T47D (cell line): ENCODE measurements around the gene OPN3.
A peak's percentile ranks its signal among the peaks of the same experiment; 100 is the strongest.

Experiments
- DNase-seq, 2 experiments: peaks; one replicate each; pipeline versions ENCODE4 v3.0.0 to v3.0.0-alpha.2; 2011 to 2012; ENCODE audit warnings: low read depth in 1 of 2, low spot score in 1 of 2
- JUND ChIP-seq: IDR thresholded peaks from 2 replicates; pipeline ENCODE4 v1.6.1; 2012; ENCODE audit warnings: low read depth
- in situ Hi-C: cut with HindIII; loops from 2 replicates; pipeline ENCODE4 v1.10.0; 2016; ENCODE audit warnings: low sequenced_read_pairs, low pct_unique_long_range_greater_than_20kb

OPN3 gene

DNA sequence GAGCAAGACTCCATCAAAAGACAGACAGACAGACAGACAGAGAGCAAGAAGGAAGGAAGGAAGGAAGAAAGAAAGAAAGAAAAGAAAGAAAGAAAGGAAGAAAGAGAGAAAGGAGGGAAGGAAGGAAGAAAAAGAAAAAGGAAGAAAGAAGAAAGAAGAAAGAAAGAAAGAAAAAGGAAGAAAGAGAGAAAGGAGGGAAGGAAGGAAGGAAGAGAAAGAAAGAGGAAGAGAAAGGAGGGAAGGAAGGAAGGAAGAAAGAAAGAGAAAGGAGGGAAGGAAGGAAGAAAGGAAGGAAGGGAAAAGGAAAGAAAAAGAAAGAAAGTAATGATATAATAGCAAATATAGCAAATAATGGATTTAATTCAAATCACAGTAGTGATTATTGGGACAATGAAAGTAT lies 32.7 kb downstream of the OPN3 start:
- no peak for DNase-seq
- in situ Hi-C loops, result no loop called here
- TF ChIP-seq JUND, result no peak

DNA sequence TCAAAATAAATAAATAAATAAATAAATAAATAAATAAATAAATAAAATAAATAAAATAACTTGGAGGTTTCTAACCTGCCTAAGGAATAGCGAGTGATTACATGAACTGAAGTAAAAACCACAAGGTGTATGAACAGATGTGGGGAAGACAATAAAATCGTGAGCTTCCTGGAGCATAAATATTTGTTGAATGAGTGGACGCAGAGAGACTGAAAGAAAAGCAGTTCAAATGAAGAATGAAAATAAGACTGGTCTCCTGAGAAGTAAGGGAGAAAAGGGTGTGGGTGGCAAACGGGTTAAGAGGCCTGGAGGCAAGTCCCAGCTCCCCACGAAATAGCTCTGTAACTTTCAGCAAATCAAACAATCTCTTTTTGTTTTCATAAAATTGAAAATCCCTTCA lies 33.6 kb downstream of the OPN3 start:
- no peak for DNase-seq
- TF ChIP-seq JUND, result no peak
- in situ Hi-C loops, result no loop called here

- no peak for TF ChIP-seq JUND
- in situ Hi-C loops, result no loop called here
- no peak for DNase-seq
These were observed 34.9 kb downstream of the OPN3 start for GRCh38 chr1:241605146-241605805.

GRCh38 chr1:241603731-241604245 lies 36.4 kb downstream of the OPN3 start:
- DNase-seq, result no peak
- no peak for TF ChIP-seq JUND
- in situ Hi-C loops, result no loop called here

DNA sequence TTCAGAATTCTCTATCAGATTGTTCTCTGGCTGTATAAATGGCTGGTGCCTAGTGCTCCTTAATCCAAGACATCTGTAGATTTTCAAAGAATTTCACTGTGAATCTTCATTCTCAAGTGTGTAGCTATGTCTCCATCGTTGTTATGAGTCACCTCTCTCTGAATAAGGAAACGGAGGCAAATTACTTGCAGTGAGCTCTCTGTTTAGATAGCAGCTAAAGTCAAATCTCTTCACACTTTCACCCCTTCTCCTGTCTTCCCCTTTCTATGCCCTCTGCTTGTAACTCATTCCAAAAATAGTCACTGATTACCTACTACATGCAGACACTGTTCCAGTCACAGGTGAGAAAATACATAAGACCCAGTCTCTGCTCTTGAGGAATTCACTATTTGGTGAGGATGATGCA lies 39.7 kb downstream of the OPN3 start:
- DNase-seq, result no peak
- in situ Hi-C loops, result no loop called here
- no peak for TF ChIP-seq JUND

GRCh38 chr1:241598249-241598648 lies 41.9 kb downstream of the OPN3 start:
- in situ Hi-C loops, result no loop called here
- TF ChIP-seq JUND, result no peak
- no peak for DNase-seq

- DNase-seq, result no peak
- in situ Hi-C loops, result no loop called here
These were observed 43.5 kb downstream of the OPN3 start for GRCh38 chr1:241596633-241597032.

GRCh38 chr1:241593186-241593585 lies 47.0 kb downstream of the OPN3 start:
- in situ Hi-C loops, result no loop called here
- no peak for TF ChIP-seq JUND
- no peak for DNase-seq

More at GRCh38 chr1:241596633-241597032, 43.5 kb downstream of the OPN3 start:
- TF ChIP-seq JUND, result no peak

DNA sequence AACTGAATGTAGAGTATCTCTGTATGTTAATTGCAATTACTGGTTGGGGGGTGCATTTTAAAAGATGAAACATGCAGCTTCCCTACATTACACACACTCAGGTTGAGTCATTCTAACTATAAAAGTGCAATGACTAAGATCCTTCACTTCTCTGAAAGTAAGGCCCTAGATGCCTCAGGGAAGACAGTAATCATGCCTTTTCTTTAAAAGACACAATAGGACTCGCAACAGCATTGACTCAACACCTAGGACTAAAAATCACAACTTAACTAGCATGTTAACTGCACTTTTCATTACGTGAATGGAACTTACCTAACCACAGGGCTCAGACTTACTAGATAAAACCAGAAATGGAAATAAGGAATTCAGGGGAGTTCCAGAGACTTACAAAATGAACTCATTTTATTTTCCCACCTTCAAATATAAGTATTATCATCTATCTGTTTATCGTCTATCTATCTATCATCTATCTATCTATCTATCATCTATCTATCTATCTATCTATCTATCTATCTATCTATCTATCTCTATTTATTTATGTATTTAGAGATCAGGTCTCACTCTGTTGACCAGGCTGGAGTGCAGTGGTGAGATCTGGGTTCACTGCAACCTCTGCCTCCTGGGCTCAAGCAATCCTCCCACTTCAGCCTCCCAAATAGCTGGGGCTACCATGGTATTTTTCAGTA lies 47.8 kb downstream of the OPN3 start:
- no peak for DNase-seq
- TF ChIP-seq JUND, result no peak
- in situ Hi-C loops, result no loop called here

GRCh38 chr1:241591736-241592135 lies 48.4 kb downstream of the OPN3 start:
- DNase-seq, result peak in 1 of 2 experiments; percentile 76
- in situ Hi-C loops, result no loop called here
- TF ChIP-seq JUND, result no peak

DNA sequence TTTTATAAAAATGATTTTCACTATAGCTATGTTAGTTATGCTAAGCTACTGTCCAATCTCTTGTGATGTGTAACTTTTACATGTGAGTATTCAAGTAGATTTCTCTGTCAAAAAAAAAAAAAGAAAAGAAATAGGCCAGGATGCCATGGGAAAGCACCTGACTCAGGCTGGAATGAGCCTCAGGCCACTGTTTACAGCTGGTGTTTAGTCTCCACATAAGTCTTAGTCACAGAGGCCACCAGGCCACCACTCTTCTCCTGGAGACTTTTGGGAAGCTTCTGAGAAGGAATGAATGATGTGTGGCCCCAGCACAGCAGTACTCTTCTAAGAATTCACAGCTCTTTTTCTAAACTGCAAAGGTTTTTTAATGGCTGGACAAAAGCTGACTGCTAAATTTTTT lies 48.9 kb downstream of the OPN3 start:
- in situ Hi-C loops, result no loop called here
- peak in 1 of 2 experiments; percentile 92 for DNase-seq
- TF ChIP-seq JUND, result no peak

DNA sequence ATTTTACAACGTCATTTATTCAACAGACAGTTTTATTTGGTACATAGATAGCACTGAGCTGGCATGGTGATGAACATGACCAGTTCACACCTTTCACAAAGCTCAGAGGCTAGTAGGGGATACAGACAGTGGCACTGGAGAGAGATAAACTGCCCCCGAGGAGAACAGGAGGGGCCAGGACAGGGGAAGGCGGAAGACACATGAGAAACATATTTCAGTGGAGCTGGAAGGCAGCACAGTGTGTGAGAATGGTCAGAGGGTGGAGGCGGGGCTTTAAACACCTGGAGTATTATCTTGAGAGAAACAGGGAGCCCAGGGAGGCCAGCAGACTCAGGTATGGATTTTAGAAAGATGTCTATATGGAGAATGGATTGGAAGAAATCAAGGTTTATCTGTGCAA lies 49.5 kb downstream of the OPN3 start:
- DNase-seq, result peak in 1 of 2 experiments; percentile 71
- in situ Hi-C loops, result no loop called here
- TF ChIP-seq JUND, result no peak

DNA sequence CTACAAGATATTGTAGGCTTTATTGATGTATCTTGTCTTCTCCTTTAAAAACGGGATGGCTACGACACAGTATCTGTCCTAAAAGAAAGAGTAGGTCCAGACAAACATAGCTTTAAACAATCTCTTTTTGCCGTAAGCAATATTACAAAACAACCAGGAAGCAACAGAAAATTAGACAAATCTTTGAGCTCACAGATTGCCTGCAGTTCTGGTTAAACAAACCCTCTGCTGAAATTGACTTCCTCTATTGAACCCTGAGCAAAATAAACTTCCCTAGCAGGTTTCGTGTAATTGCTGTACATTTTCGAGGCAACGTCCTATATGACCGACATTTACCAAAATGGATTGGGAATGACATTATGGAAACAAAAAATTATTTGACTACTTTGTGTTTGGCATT lies 50.6 kb downstream of the OPN3 start:
- TF ChIP-seq JUND, result peak; percentile 33; the same call in 1 of the 2 replicates
- in situ Hi-C loops, result no loop called here
- DNase-seq, result peak; percentile 15 to 91
